HL-60 (cell line): ENCODE data around the gene NTHL1.

ENCODE experiments used
- DNase-seq, 2 experiments: peaks; one replicate each; pipeline ENCODE4 v3.0.0-alpha.2; 2010 to 2020; ENCODE audit warnings: low read depth in 1 of 2, low spot score in 1 of 2
- H3K27ac ChIP-seq: fragments of 250-450 bp; sonication (Bioruptor Pico); replicated peaks from 2 replicates; pipeline ENCODE4 v1.5.1; 2020; ENCODE audit warnings: mild to moderate bottlenecking, moderate library complexity
- H3K27me3 ChIP-seq: fragments of 250-450 bp; sonication (Bioruptor Pico); 2 replicates; pipeline ENCODE4 v1.5.1; 2021; ENCODE audit warnings: mild to moderate bottlenecking, moderate library complexity; ENCODE audit not compliant: insufficient read depth, poor library complexity, severe bottlenecking
- H3K4me3 ChIP-seq: replicated peaks from 2 replicates; pipeline ENCODE4 v1.5.1; 2011; ENCODE audit warnings: mild to moderate bottlenecking, control low read depth, low read length; ENCODE audit not compliant: insufficient read depth
- GABPA ChIP-seq: IDR thresholded peaks from 2 replicates; pipeline ENCODE4 v1.6.1; 2012; ENCODE audit warnings: low read depth
- POLR2AphosphoS5 ChIP-seq: IDR thresholded peaks from 2 replicates; pipeline ENCODE4 v1.6.1; 2012; ENCODE audit warnings: low read depth
- SPI1 ChIP-seq: IDR thresholded peaks from 2 replicates; pipeline ENCODE4 v1.6.1; 2012; ENCODE audit warnings: low read depth, mild to moderate bottlenecking, borderline replicate concordance
- TF ChIP-seq, protein P1 (sequence below): IDR thresholded peaks from one replicate; pipeline ENCODE4 v1.5.1; 2011; ENCODE audit warnings: low read length, control low read depth, inconsistent platforms; ENCODE audit not compliant: insufficient read depth
- TF ChIP-seq, protein P2 (sequence below): IDR thresholded peaks from 2 replicates; pipeline ENCODE4 v1.6.1; 2012; ENCODE audit warnings: low read depth; ENCODE audit not compliant: insufficient replicate concordance

The NTHL1 gene

DNA sequence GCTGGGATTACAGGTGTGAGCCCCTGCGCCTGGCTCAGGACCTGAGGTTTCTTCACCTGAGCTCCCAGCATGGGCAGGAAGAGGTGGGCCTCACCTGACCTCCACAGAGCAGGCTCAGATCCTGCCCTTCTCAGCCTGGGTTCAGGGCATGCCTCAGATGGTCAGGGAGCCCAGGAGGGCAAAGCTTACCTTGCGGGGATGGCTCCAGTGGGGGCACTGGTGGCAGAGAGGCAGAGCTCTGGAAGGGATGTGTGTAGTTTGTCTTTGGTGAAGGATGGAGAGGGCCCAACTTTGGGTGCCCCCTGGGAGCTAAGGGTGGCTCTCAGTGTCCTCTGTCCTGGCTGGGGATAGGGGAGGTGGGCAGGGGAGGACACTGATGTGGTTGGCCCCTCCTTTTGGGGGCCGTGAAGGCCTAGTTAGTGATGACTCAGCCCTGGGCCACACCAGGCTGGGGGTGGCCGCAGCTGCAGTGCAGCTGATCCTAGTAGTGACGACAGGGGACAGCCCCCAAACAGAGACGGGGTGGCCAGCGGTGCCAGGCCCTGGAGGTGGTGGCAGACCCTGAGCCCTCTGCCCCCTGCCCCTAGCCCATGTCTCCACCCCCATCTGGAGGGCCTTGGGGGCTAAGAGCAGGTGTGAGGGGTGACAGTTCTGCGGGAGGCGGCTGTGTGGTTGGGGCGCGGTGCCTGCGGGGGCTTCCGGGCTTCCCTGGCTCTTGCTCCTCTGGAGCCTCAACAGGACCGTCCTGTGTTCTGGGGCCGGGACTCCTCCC, 15.2 kb downstream of the NTHL1 start:
- no peak for TF ChIP-seq GABPA
- no peak for TF ChIP-seq SPI1
- TF ChIP-seq POLR2AphosphoS5 = no peak
- TF ChIP-seq, protein P1, sequence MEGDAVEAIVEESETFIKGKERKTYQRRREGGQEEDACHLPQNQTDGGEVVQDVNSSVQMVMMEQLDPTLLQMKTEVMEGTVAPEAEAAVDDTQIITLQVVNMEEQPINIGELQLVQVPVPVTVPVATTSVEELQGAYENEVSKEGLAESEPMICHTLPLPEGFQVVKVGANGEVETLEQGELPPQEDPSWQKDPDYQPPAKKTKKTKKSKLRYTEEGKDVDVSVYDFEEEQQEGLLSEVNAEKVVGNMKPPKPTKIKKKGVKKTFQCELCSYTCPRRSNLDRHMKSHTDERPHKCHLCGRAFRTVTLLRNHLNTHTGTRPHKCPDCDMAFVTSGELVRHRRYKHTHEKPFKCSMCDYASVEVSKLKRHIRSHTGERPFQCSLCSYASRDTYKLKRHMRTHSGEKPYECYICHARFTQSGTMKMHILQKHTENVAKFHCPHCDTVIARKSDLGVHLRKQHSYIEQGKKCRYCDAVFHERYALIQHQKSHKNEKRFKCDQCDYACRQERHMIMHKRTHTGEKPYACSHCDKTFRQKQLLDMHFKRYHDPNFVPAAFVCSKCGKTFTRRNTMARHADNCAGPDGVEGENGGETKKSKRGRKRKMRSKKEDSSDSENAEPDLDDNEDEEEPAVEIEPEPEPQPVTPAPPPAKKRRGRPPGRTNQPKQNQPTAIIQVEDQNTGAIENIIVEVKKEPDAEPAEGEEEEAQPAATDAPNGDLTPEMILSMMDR = no peak
- TF ChIP-seq, protein P2, sequence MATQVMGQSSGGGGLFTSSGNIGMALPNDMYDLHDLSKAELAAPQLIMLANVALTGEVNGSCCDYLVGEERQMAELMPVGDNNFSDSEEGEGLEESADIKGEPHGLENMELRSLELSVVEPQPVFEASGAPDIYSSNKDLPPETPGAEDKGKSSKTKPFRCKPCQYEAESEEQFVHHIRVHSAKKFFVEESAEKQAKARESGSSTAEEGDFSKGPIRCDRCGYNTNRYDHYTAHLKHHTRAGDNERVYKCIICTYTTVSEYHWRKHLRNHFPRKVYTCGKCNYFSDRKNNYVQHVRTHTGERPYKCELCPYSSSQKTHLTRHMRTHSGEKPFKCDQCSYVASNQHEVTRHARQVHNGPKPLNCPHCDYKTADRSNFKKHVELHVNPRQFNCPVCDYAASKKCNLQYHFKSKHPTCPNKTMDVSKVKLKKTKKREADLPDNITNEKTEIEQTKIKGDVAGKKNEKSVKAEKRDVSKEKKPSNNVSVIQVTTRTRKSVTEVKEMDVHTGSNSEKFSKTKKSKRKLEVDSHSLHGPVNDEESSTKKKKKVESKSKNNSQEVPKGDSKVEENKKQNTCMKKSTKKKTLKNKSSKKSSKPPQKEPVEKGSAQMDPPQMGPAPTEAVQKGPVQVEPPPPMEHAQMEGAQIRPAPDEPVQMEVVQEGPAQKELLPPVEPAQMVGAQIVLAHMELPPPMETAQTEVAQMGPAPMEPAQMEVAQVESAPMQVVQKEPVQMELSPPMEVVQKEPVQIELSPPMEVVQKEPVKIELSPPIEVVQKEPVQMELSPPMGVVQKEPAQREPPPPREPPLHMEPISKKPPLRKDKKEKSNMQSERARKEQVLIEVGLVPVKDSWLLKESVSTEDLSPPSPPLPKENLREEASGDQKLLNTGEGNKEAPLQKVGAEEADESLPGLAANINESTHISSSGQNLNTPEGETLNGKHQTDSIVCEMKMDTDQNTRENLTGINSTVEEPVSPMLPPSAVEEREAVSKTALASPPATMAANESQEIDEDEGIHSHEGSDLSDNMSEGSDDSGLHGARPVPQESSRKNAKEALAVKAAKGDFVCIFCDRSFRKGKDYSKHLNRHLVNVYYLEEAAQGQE = no peak
- H3K27me3 ChIP-seq = peaks cover 17% of the 10 kb centered on the region
- H3K27ac ChIP-seq = no peak overlapping the region
- DNase-seq = no peak
- H3K4me3 ChIP-seq = no peak overlapping the region

DNA sequence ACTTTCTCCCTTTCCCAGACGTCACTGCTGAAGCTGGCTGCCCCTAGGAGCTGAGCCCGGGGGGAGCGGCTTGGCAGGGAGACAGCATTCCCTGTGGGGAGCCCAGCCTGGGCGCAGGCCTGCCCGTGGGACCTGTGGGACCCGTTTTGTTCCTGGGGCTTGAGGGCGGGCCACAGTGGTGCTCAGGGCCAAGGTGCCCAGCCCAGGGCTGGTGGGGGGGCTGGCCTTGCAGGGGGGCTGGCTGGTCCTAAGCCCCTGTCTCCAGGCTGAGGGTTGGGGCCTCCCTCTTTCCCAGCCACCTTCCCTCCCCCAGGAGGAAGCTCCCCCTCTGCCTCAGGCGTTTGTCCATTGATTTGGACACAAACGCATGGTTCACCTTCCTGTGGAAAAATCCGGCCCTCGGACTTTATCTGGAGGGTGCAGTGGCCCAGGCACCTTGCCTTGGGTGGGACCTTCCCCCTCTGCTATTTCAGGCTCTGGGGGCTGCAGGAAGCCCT, 16.5 kb downstream of the NTHL1 start:
- TF ChIP-seq, protein P2 = no peak
- TF ChIP-seq SPI1 (no peak), POLR2AphosphoS5 (no peak), GABPA (no peak)
- TF ChIP-seq, protein P1 = no peak
- Histone ChIP-seq H3K27ac (no peak overlapping the region), H3K4me3 (no peak overlapping the region)

DNA sequence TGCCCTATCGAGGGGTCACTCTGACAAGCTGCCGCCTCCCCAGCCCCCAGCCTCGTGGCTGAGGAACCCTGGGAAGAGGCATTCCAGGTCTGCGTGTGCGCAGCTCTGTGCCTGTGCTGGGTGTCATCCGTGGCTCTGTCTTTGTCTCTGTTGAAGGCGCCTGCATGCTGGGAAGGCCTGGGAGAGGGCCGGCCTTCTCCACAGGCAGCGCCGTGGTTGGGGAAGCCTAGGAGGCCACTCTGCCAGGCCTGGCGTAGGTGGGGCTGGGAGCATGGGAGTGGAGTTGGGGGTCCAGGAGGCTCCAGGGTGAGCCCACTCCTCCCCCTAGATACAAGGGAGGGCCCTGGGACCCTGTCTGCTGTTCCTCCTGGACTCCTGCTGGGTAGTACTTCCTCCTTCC, 17.6 kb downstream of the NTHL1 start:
- TF ChIP-seq POLR2AphosphoS5 (no peak), SPI1 (no peak), GABPA (no peak)
- TF ChIP-seq, protein P1 = no peak
- TF ChIP-seq, protein P2 = no peak
- no peak for DNase-seq
- Histone ChIP-seq H3K27ac (no peak overlapping the region), H3K27me3 (peaks cover 29% of the 10 kb centered on the region), H3K4me3 (no peak overlapping the region)

More for the DNA sequence above, 16.5 kb downstream of the NTHL1 start:
- no peak for DNase-seq
- H3K27me3 ChIP-seq = peaks cover 24% of the 10 kb centered on the region
